Fibroblast of pulmonary artery (primary cell): ENCODE data around the gene SHISA5.
A peak's percentile ranks its signal among the peaks of the same experiment; 100 is the strongest.
"Not testable (repeated sequence)": the region's sequence is repeated elsewhere in the genome, so short reads cannot be mapped to it uniquely, and the experiment has no call there.

Experiments
- DNase-seq: peaks from one replicate; pipeline ENCODE4 v3.0.0-alpha.2; 2010; ENCODE audit warnings: low read depth
- H3K4me3 ChIP-seq: replicated peaks from 2 replicates; pipeline ENCODE4 v1.5.1; 2011; ENCODE audit warnings: low read depth, mild to moderate bottlenecking, control low read depth, low read length, moderate library complexity
- TF ChIP-seq, protein P1 (sequence below): IDR thresholded peaks from 2 replicates; pipeline ENCODE4 v1.5.1; 2011; ENCODE audit warnings: mild to moderate bottlenecking, control low read depth, low read length, inconsistent platforms; ENCODE audit errors: missing control alignments

Gene SHISA5

DNA sequence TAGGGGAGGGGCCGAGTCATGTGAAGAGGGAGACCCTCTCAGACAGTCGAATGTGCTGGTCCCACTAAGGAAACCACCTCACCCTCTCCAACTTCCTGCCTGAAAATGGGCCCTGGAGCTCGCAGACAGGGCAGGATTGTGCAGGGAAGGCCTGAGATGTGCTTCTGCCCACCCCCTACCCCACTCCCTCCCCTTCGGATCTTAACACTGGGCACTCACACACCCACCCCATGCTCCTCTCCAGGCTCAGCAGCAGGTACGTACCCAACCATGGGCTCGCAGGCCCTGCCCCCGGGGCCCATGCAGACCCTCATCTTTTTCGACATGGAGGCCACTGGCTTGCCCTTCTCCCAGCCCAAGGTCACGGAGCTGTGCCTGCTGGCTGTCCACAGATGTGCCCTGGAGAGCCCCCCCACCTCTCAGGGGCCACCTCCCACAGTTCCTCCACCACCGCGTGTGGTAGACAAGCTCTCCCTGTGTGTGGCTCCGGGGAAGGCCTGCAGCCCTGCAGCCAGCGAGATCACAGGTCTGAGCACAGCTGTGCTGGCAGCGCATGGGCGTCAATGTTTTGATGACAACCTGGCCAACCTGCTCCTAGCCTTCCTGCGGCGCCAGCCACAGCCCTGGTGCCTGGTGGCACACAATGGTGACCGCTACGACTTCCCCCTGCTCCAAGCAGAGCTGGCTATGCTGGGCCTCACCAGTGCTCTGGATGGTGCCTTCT is 37.4 kb downstream of the SHISA5 start:
- H3K4me3 ChIP-seq: peak overlapping the region; percentile 62
- TF ChIP-seq, protein P1, sequence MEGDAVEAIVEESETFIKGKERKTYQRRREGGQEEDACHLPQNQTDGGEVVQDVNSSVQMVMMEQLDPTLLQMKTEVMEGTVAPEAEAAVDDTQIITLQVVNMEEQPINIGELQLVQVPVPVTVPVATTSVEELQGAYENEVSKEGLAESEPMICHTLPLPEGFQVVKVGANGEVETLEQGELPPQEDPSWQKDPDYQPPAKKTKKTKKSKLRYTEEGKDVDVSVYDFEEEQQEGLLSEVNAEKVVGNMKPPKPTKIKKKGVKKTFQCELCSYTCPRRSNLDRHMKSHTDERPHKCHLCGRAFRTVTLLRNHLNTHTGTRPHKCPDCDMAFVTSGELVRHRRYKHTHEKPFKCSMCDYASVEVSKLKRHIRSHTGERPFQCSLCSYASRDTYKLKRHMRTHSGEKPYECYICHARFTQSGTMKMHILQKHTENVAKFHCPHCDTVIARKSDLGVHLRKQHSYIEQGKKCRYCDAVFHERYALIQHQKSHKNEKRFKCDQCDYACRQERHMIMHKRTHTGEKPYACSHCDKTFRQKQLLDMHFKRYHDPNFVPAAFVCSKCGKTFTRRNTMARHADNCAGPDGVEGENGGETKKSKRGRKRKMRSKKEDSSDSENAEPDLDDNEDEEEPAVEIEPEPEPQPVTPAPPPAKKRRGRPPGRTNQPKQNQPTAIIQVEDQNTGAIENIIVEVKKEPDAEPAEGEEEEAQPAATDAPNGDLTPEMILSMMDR: no peak
- DNase-seq: no peak

DNA sequence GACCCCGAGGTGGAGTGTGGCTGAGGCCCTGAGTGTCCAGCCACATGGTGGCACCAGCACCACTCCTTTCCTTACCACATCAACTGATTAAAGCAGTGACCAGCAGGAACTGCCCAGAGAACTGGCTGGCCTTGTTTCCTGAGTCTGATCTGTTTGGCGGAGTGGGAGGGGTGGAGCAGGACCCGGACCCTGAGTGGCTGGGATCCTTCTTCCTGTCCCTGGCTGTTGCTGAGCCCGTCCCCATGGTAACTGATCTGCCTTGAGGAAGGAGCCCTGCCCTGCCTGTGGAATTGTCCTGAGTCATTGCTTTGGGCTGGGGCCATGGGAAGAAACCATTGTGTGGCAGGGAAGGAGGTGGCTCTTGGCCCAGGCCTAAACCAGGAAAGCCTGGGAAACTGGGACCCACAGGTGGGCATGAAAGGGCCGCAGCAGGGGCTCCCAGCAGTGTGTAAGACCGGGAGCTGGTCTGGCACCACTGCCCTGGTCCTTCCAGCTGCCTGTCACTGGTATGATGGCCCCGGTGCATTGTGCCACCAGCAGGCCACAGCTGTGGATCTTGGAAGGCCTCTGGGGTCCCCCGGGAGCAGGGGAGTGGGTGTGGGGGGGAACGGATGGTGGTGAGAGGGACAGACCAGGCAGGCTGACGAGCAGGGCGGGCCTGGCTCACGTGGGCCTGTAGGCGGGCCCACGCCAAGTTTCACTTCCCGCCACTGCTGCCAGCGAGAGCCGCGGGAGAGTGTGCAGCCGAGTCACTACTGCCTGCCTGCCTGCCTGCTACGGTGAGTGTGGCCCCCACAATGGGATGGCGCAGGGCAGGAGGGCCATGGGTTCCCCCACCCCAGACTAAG is 38.2 kb downstream of the SHISA5 start:
- peak; percentile 100 for DNase-seq
- peak overlapping the region; percentile 62 for H3K4me3 ChIP-seq

DNA sequence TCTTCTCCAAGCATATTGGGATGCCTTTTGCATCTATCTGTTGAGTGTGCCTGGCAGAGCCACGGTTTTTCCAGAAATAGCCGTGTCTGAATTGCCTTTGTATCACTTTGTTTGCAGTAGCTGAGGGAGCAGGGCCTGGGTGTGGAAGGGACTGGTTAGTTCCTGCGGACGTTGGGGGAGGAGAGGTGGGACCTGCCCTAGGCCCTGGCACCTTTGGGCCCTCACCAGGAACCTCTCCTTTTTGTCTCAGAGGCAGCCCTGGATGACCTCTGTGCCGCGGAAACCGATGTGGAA is 38.8 kb downstream of the SHISA5 start:
- TF ChIP-seq, protein P1: no peak
- no peak overlapping the region for H3K4me3 ChIP-seq
- no peak for DNase-seq

More for the DNA sequence above, 38.2 kb downstream of the SHISA5 start:
- TF ChIP-seq, protein P1: peak; percentile 71

DNA sequence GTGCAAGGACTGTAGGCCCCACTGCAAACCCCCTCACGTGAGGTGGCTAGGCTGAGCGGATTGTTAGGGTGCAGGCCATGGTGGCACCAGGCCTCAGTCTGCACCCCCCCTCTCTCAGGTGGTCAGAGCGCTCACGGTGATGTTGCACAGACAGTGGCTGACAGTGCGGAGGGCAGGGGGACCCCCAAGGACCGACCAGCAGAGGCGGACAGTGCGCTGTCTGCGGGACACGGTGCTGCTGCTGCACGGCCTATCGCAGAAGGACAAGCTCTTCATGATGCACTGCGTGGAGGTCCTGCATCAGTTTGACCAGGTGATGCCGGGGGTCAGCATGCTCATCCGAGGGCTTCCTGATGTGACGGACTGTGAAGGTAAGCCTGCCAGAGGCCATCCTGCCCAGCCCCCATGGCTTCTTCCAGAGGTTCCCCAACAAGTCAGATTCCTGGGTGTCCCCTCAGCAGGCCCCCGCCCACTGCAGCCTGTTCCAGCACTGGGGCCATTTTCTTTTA is 39.2 kb downstream of the SHISA5 start:
- DNase-seq: no peak
- H3K4me3 ChIP-seq: no peak overlapping the region
- TF ChIP-seq, protein P1: no peak

DNA sequence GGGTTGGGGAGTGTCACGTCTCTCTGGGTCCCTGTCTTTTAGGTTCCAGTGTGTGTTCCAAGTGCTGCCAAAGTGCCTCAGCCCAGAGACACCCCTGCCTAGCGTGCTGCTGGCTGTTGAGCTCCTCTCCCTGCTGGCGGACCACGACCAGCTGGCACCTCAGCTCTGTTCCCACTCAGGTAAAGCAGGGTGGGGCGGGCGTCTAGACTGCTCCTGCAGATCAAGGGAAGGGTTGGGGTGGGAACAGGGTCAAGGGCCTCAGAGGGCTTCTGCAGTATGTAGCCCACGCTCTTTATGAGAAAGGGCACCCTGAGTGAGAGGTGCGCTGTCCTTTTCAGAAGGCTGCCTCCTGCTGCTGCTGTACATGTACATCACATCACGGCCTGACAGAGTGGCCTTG is 40.3 kb downstream of the SHISA5 start:
- TF ChIP-seq, protein P1: no peak
- no peak overlapping the region for H3K4me3 ChIP-seq
- no peak for DNase-seq

DNA sequence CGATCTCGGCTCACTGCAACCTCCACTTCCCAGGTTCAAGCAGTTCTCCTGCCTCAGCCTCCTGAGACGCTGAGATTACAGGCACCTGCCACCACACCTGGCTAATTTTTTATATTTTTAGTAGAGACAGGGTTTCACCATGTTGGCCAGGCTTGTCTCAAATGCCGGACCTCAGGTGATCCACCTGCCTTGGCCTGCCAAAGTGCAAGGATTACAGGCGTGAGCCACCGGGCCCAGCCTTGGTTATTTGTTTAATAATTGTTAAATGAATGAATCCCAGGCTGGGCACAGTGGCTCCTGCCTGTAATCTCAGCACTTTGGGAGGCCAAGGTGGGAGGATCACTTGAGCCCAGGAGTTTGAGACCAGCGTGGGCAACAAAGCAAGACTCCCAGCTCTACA is 42.2 kb downstream of the SHISA5 start:
- DNase-seq, H3K4me3 ChIP-seq: not testable (repeated sequence)

DNA sequence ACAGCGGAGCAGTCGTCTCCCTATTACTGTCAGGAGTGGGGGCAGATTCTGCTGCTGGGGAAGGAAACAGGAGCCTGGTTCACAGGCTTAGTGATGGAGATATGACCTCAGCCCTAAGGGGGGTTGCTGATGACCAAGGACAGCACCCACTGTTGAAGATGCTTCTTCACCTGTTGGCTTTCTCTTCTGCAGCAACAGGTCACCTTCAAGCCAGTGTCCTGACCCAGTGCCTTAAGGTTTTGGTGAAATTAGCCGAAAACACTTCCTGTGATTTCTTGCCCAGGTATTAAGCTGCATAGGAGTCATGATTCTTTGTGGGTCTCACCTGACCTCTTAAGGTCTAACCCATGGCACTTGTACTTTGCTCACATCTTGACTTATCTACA is 43.5 kb downstream of the SHISA5 start:
- no peak overlapping the region for H3K4me3 ChIP-seq
- no peak for DNase-seq
- TF ChIP-seq, protein P1: no peak
